ENCODE data around the gene PI16. TPM values are rescaled to one million over a fixed set of nuclear protein-coding genes. Genes with fewer than 3 reads are reported as not detected.

PI16 gene
- total RNA-seq, 1 donor from 2014 or later = not detected

GRCh38 chr6:37005061-37005810 is 50.7 kb downstream of the PI16 start, which contains the start of gene FGD2:
TSS of gene FGD2 (plus strand) at chr6:37005655. CDS start at chr6:37005818, 163 bp downstream.
- peaks cover 3% of the 10 kb centered on the region for H3K27me3 ChIP-seq (ENCODE audit: control insufficient read depth, insufficient read depth, low read length)
- no peaks in the 10 kb centered on the region for H3K36me3 ChIP-seq (ENCODE audit: control insufficient read depth, insufficient read depth, low read length)
- FAIRE-seq (no peak), DNase-seq (ENCODE audit: low read depth) (no peak)
- TF ChIP-seq CTCF (IDR thresholded peaks at IDR 0.05; ENCODE audit: insufficient read depth, low read length, severe bottlenecking) = no peak
- H3K4me3 ChIP-seq (ENCODE audit: low read depth, low read length) = no peak within 1 kb of the TSS

DNA sequence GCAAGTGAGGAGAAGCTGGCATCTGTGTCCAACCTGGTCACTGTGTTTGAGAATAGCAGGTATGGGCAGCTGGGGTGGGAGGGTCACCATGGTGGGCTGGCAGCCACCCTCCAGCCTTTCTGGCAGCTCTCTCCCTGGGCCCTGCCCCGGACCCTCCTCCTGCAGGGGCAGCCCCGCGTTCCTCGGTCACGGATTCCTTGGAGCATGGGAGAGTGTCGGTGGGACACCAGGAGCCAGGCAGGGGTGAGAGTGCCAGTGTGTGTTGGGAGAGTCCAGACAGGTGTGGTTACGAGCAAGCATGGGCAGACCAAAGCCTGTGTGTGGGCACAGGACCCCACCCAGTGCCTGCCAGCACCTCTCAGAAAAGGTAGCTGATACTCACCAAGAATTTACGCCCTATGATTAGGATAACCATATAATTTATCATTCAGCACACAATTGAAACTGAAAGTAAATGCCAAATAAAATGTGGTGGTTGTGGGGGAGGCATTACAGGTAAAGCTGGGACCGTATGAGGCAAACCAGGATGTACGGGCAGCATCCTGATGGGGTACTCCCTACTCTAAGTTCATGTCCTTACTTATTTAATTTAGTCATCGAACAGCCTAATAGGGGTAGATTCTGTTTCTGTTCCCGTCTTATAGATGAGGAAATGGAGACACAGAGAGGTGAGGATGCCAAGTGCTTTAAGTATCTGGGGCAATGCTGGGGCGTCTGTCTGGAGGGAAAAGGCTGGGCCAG is 51.5 kb downstream of the PI16 start:
- DNase-seq (ENCODE audit: low read depth) = no peak
- H3K4me3 ChIP-seq (ENCODE audit: low read depth, low read length) = no peak overlapping the region
- peaks cover 3% of the 10 kb centered on the region for H3K27me3 ChIP-seq (ENCODE audit: control insufficient read depth, insufficient read depth, low read length)
- no peak for TF ChIP-seq CTCF (IDR thresholded peaks at IDR 0.05; ENCODE audit: insufficient read depth, low read length, severe bottlenecking)
- no peaks in the 10 kb centered on the region for H3K36me3 ChIP-seq (ENCODE audit: control insufficient read depth, insufficient read depth, low read length)
- FAIRE-seq = no peak

- no peak for FAIRE-seq
- Histone ChIP-seq H3K36me3 (ENCODE audit: control insufficient read depth, insufficient read depth, low read length) (no peaks in the 10 kb centered on the region), H3K4me3 (ENCODE audit: low read depth, low read length) (no peak overlapping the region), H3K27me3 (ENCODE audit: control insufficient read depth, insufficient read depth, low read length) (peaks cover 3% of the 10 kb centered on the region)
- DNase-seq (ENCODE audit: low read depth) = no peak
- no peak for TF ChIP-seq CTCF (IDR thresholded peaks at IDR 0.05; ENCODE audit: insufficient read depth, low read length, severe bottlenecking)
Observed at GRCh38 chr6:37006793-37007339, 52.3 kb downstream of the PI16 start.

DNA sequence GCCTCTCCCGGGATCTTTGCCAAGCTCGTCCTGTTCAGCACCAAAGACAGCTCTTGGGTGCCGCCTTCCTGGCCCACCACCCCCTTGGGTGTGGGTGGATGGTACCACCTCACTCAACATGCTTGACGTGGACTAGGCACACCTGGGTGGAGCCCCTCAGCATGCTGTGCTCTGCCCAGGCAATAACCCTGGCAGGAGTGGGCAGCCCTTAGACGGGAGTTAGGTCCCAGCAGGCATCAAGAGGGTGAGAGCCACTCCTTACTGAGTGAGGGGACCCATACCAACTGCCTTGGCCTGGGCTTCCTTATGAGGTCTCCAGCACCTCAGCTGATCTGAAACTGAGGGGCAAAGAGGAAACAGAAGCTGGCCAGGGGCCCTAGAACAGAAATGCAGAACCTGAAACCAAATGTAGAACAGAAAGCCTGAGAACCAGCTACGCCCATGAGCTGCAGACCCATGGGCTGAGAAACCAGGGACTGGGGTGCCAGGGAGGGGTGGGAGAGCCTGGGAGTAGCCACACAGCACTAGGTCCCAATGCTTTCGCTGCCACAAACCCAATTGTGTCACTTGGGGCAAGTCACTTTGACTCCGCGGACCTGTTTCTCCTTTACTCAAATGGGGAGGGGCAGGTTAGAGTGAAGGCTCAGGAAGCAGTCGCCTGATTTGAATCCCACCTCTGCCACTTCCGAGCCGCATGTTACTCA is 53.0 kb downstream of the PI16 start:
- DNase-seq (ENCODE audit: low read depth) (no peak), FAIRE-seq (no peak)
- H3K27me3 ChIP-seq (ENCODE audit: control insufficient read depth, insufficient read depth, low read length) = peaks cover 1% of the 10 kb centered on the region
- no peak overlapping the region for H3K4me3 ChIP-seq (ENCODE audit: low read depth, low read length)
- no peak for TF ChIP-seq CTCF (IDR thresholded peaks at IDR 0.05; ENCODE audit: insufficient read depth, low read length, severe bottlenecking)
- H3K36me3 ChIP-seq (ENCODE audit: control insufficient read depth, insufficient read depth, low read length) = no peaks in the 10 kb centered on the region

- no peaks in the 10 kb centered on the region for H3K36me3 ChIP-seq (ENCODE audit: control insufficient read depth, insufficient read depth, low read length)
- no peak for TF ChIP-seq CTCF (IDR thresholded peaks at IDR 0.05; ENCODE audit: insufficient read depth, low read length, severe bottlenecking)
- no peak overlapping the region for H3K4me3 ChIP-seq (ENCODE audit: low read depth, low read length)
- FAIRE-seq (no peak), DNase-seq (ENCODE audit: low read depth) (no peak)
- H3K27me3 ChIP-seq (ENCODE audit: control insufficient read depth, insufficient read depth, low read length) = no peaks in the 10 kb centered on the region
Observed at GRCh38 chr6:37008484-37009465, 54.2 kb downstream of the PI16 start.
